WTC11 (cell line): Measurements from ENCODE around the gene ADGRV1.

Experiments used
- CBFB ChIP-seq: sonication (generic); formaldehyde crosslinking; IDR thresholded peaks from 2 replicates; pipeline ENCODE4 v1.8.1; 2022; ENCODE audit warnings: mild to moderate bottlenecking, low read depth, missing genetic modification reagents
- KAT7 ChIP-seq: sonication (generic); formaldehyde crosslinking; IDR thresholded peaks from 2 replicates; pipeline ENCODE4 v1.8.1; 2023; ENCODE audit warnings: missing genetic modification reagents, mild to moderate bottlenecking, borderline replicate concordance
- NFATC4 ChIP-seq: fragments of 250-450 bp; sonication (Bioruptor Pico); IDR thresholded peaks from 2 replicates; pipeline ENCODE4 v1.9.0; 2021; ENCODE audit warnings: mild to moderate bottlenecking
- SMAD4 ChIP-seq: sonication (generic); formaldehyde crosslinking; IDR thresholded peaks from 2 replicates; pipeline ENCODE4 v1.8.0; 2022; ENCODE audit warnings: mild to moderate bottlenecking, missing genetic modification reagents
- TF ChIP-seq, protein P1 (sequence below): sonication (generic); formaldehyde crosslinking; IDR thresholded peaks from 2 replicates; pipeline ENCODE4 v1.8.1; 2023; ENCODE audit warnings: mild to moderate bottlenecking, moderate library complexity, missing genetic modification reagents

GRCh38 chr5:90833753-90834152 lies 275.2 kb downstream of the ADGRV1 start:
- TF ChIP-seq, protein P1, sequence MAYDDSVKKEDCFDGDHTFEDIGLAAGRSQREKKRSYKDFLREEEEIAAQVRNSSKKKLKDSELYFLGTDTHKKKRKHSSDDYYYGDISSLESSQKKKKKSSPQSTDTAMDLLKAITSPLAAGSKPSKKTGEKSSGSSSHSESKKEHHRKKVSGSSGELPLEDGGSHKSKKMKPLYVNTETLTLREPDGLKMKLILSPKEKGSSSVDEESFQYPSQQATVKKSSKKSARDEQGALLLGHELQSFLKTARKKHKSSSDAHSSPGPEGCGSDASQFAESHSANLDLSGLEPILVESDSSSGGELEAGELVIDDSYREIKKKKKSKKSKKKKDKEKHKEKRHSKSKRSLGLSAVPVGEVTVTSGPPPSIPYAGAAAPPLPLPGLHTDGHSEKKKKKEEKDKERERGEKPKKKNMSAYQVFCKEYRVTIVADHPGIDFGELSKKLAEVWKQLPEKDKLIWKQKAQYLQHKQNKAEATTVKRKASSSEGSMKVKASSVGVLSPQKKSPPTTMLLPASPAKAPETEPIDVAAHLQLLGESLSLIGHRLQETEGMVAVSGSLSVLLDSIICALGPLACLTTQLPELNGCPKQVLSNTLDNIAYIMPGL (CRISPR knock-in tag) = no peak
- TF ChIP-seq NFATC4 (CRISPR knock-in tag) (no peak), CBFB (CRISPR knock-in tag) (no peak), KAT7 (CRISPR knock-in tag) (no peak), SMAD4 (no peak)
